Pancreas (tissue), 10 donors: Measurements from ENCODE around the gene MARS2. TPM values are rescaled to one million over a fixed set of nuclear protein-coding genes. Genes with fewer than 3 reads are reported as not detected.
"Not testable (repeated sequence)": the region's sequence is repeated elsewhere in the genome, so short reads cannot be mapped to it uniquely, and the experiment has no call there.

Source experiments
- ATAC-seq, 4 donors: fragments of 200-7000 bp; cut with Tn5 transposase; one replicate each; pipeline versions ENCODE4 v1.8.0 to v1.9.1; 2020; ENCODE audit warnings: mild to moderate bottlenecking in 4 of 4, moderate library complexity in 4 of 4
- DNase-seq, 6 donors: peaks; one replicate each; pipeline ENCODE4 v3.0.0-alpha.2; 2020
- FAIRE-seq: peaks from 2 replicates; lab custom pipeline; 2012; peaks lifted over from hg19 to GRCh38; lab: Jason Lieb, UNC
- H3K27ac ChIP-seq, 4 donors: fragments of 200-600 bp; sonication (generic); 1 replicate in 3 of 4; 2 replicates in 1 of 4; pipeline versions ENCODE4 v1.5.0 to v1.8.0; 2020
- H3K27me3 ChIP-seq, 4 donors: fragments of 200-600 bp; one replicate each; pipeline ENCODE4 v1.8.0; 2021
- H3K36me3 ChIP-seq, 3 donors: fragments of 200-600 bp; sonication (generic) in 1 of 3; one replicate each; pipeline versions ENCODE4 v1.5.0 to v1.8.0; 2020 to 2021
- H3K4me1 ChIP-seq, 3 donors: fragments of 200-600 bp; one replicate each; pipeline ENCODE4 v1.8.0; 2021
- H3K4me3 ChIP-seq, 4 donors: fragments of 200-600 bp; sonication (generic) in 2 of 4; one replicate each; pipeline versions ENCODE4 v1.5.0 to v1.8.0; 2020 to 2021
- H3K9me3 ChIP-seq, 4 donors: fragments of 200-600 bp; one replicate each; pipeline ENCODE4 v1.8.0; 2021
- WGBS, 2 donors: extraction: QIAGEN DNeasy Blood & Tissue Kit; methylation state at CpG; one replicate each; pipeline ENCODE4 v1.1.7; 2013; 5-methylcytosine and 5-hydroxymethylcytosine counted together
- intact Hi-C, 3 donors: fragments of 100-400 bp; cut with DNase I; formaldehyde crosslinking; loops; one replicate each; pipeline versions ENCODE4 v1.11.1 to v1.14.2; 2022
- polyA plus RNA-seq, 2 donors: library from polyadenylated mRNA; stranded (reverse); fragments of 200-250 nt; gene quantifications; one replicate each; pipeline ENCODE4 v1.2.3, GENCODE V29; 2013
- total RNA-seq, 6 donors: library from RNA; stranded (reverse); fragmentation: NEBNext Ultra II Directional in 4 of 6; extraction: Animal tissue kit (Norgen Biotek cat#: 25700) in 4 of 6; gene quantifications; one replicate each; pipeline versions ENCODE4 v1.2.1 to v1.2.4, GENCODE V29; 2021 to 2023
- TF ChIP-seq, protein P1 (sequence below), 4 donors: fragments of 200-600 bp; sonication (generic) in 3 of 4; IDR thresholded peaks; one replicate each; pipeline versions ENCODE4 v1.5.0 to v1.8.0; 2021; ENCODE audit warnings: antibody characterized with exemption in 4 of 4
- donor health status: healthy with polysubstance abuse.
- donor health status: DM: no; HTN: no; CAD: no; lungs with moderate emphysema.
- donor health status: DM: no; HTN: no; CAD: no.
- donor health status: control.
- donor health status: control.
- donor health status: Bipolar disorder and iron deficiency.
- donor health status: DM: yes; HTN: yes; CAD: no.
- donor health status: DM: no; HTN: no; CAD: no.
- donor health status: DM: no; HTN: no; CAD: no.
- donor health status: DM: yes; HTN: yes; CAD: no.

MARS2 gene
- total and polyA plus RNA-seq, 8 donors, result 1.4 to 5.3 (median 3.2) TPM

DNA sequence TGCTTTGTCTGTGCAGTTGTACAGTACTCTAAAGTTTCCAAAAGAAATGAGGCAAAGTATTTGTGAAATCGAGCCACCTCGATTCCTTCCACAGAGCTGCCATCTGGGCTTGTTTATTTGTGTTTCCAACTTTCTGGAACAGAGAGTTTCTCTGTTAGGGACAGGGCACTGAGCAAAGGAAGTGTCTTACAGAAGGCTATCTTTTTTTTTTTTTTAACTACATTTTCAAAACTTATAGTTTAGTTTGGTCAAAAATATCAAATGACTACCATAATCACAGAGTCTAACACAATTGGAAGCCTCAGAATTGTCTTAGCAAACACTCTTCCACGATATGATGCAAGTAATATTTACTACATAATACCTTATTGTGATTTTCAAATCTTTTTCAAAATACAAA lies 30.6 kb upstream of the MARS2 start:
- DNase-seq, result no peak
- FAIRE-seq, result no peak
- H3K36me3 ChIP-seq, result no peaks in the 10 kb centered on the region
- no peaks in the 10 kb centered on the region for H3K9me3 ChIP-seq
- H3K4me3 ChIP-seq, result peak overlapping the region in 2 of 4 donors; percentile 19 to 23
- ATAC-seq, result peak in 3 of 4 donors; percentile 48 to 59 (median 58)
- WGBS, 2 donors, result 14 to 15% methylated on average over 3 of the region's 3 CpGs
- intact Hi-C loops, result no loop called here
- TF ChIP-seq, protein P1, sequence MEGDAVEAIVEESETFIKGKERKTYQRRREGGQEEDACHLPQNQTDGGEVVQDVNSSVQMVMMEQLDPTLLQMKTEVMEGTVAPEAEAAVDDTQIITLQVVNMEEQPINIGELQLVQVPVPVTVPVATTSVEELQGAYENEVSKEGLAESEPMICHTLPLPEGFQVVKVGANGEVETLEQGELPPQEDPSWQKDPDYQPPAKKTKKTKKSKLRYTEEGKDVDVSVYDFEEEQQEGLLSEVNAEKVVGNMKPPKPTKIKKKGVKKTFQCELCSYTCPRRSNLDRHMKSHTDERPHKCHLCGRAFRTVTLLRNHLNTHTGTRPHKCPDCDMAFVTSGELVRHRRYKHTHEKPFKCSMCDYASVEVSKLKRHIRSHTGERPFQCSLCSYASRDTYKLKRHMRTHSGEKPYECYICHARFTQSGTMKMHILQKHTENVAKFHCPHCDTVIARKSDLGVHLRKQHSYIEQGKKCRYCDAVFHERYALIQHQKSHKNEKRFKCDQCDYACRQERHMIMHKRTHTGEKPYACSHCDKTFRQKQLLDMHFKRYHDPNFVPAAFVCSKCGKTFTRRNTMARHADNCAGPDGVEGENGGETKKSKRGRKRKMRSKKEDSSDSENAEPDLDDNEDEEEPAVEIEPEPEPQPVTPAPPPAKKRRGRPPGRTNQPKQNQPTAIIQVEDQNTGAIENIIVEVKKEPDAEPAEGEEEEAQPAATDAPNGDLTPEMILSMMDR (IDR thresholded peaks at IDR 0.05), result no peak
- H3K27me3 ChIP-seq, result no peaks in the 10 kb centered on the region
- H3K4me1 ChIP-seq, result no peaks in the 10 kb centered on the region
- peak overlapping the region in 2 of 4 donors; percentile 53 to 67 for H3K27ac ChIP-seq

DNA sequence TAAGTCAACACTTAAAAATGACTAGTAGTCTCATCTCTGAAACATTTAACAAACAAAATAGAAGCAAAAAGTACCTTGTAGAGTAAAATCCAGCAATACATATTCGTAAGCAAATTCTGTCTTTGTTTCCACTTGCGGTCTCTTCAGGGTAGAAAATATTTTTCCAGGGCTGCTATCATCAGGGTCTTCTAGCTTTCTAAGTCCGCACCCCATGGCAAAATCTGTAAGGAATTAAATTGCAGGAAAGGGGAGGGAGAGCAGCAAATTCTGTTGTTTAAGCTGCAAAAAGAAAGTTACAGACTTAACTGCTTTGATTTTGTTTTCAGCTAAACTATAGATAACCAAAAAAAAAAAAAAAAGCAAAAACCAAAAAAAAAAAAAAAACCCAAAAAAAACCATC lies 29.9 kb upstream of the MARS2 start, which contains the start of gene RFTN2:
Gene RFTN2, minus strand, starts transcription at position 342 of the 400 bp plus-strand sequence. Its CDS starts 129 bp downstream, at position 213.
- Histone ChIP-seq H3K27ac (peak within 1 kb of the TSS in 2 of 4 donors; percentile 53 to 67), H3K27me3 (no peaks in the 10 kb centered on the region), H3K36me3 (no peaks in the 10 kb centered on the region), H3K4me3 (peak within 1 kb of the TSS in 3 of 4 donors; percentile 1 to 23 (median 19)), H3K4me1 (no peaks in the 10 kb centered on the region), H3K9me3 (no peaks in the 10 kb centered on the region)
- FAIRE-seq (no peak), ATAC-seq (peak in 1 of 4 donors; percentile 36), DNase-seq (no peak)
- WGBS, 2 donors, result 51 to 52% methylated on average over 3 of the region's 3 CpGs
- intact Hi-C loops, result no loop called here
- TF ChIP-seq, protein P1 (IDR thresholded peaks at IDR 0.05), result no peak

DNA sequence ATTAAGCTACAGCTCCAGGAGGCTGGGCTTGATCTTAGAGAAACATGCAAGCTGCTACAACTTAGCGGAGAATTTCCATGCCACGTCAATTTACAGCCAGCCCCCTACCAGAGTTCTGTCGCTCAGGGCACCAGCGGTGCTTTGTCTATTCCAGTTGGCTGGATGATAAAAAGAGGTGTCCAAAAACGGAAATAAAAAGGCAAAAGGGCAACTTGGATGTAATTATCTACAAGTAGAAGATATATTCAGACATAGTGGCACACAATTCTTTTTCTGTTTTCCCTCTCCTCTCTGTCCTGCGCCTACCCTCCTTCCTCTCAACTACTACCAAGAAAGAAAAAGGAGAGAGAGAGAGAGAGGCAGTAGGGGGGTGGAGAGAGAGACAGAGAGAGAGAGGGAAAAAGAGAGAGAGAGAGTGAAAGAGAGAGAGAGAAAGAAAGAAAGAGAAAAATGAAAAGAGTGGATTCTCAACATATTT lies 29.4 kb upstream of the MARS2 start:
- Histone ChIP-seq H3K9me3 (no peaks in the 10 kb centered on the region), H3K4me3 (peak overlapping the region in 3 of 4 donors; percentile 1 to 23 (median 19)), H3K27ac (peak overlapping the region in 2 of 4 donors; percentile 53 to 67), H3K36me3 (no peaks in the 10 kb centered on the region), H3K4me1 (no peaks in the 10 kb centered on the region), H3K27me3 (no peaks in the 10 kb centered on the region)
- FAIRE-seq (no peak), DNase-seq (no peak), ATAC-seq (peak in 3 of 4 donors; percentile 32 to 64 (median 58))
- 23 to 32% methylated on average over 6 of the region's 6 CpGs for WGBS, 2 donors
- intact Hi-C loops, result no loop called here
- TF ChIP-seq, protein P1 (IDR thresholded peaks at IDR 0.05), result no peak

DNA sequence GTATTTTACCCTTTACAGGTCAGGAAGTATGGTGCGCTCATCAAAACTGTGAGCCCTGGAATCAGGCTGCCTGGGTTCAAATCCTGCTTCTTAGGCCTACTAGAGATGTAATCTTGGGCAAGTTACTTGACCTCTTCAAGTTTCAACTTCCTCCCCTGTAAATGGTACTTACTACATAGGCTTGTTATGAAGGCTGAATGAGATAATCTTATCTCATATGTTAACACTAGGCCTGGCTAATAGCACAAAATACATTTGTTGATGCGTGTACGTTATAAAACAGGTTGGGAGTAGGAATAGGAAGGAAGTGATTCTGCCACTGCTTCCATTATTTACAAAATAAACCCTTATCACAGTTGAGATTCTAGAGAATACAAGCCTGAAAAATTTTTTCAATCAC lies 28.1 kb upstream of the MARS2 start:
- 67 to 68% methylated on average over 3 of the region's 3 CpGs for WGBS, 2 donors
- Histone ChIP-seq H3K9me3 (no peaks in the 10 kb centered on the region), H3K4me1 (no peaks in the 10 kb centered on the region), H3K27ac (no peak overlapping the region), H3K36me3 (no peaks in the 10 kb centered on the region), H3K4me3 (no peak overlapping the region), H3K27me3 (no peaks in the 10 kb centered on the region)
- no peak for DNase-seq
- TF ChIP-seq, protein P1 (IDR thresholded peaks at IDR 0.05), result no peak
- ATAC-seq, result no peak
- intact Hi-C loops, result no loop called here
- FAIRE-seq, result no peak

DNA sequence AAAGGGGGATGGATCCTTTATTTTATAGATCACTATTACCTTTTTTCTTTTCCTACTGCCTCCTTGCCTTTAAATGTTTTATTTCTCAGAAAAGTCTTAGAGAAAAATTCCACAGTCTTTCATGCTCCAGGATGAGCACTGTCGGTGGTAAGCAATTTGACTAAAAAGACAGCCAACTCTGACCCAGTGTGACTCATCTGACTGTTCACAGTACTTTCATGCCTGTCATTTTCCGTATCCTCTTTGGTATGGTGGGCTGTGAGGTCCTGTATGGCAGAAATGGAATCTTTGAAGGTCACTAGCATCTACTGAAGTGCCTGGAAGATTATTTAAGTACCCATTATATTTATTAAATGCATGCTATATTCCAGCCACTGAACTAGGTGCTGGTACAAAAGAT lies 27.7 kb upstream of the MARS2 start:
- H3K36me3 ChIP-seq, result no peaks in the 10 kb centered on the region

DNA sequence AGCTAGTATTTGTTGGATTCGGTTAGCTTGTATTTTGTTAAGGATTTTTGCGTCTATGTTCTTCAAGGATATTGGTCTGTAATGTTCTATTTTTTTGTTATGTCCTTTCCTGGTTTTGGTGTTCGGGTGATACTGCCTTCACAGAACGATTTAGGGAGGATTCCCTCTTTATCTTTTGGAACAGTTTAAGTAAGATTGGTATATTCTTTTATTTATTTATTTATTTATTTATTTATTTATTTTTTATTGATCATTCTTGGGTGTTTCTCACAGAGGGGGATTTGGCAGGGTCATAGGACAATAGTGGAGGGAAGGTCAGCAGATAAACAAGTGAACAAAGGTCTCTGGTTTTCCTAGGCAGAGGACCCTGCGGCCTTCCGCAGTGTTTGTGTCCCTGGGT lies 10.0 kb upstream of the MARS2 start:
- DNase-seq, H3K27me3 ChIP-seq, H3K36me3 ChIP-seq, ATAC-seq, FAIRE-seq, H3K4me3 ChIP-seq, H3K9me3 ChIP-seq, H3K27ac ChIP-seq, H3K4me1 ChIP-seq, intact Hi-C loops: not testable (repeated sequence)
- 81 to 88% methylated on average over 4 of the region's 6 CpGs for WGBS, 2 donors

More for the DNA sequence above, 27.7 kb upstream of the MARS2 start:
- Histone ChIP-seq H3K4me3 (no peak overlapping the region), H3K4me1 (no peaks in the 10 kb centered on the region), H3K27me3 (no peaks in the 10 kb centered on the region), H3K9me3 (no peaks in the 10 kb centered on the region), H3K27ac (no peak overlapping the region)
- ATAC-seq, result no peak
- FAIRE-seq, result no peak
- DNase-seq, result no peak
- 74 to 78% methylated on average over 2 of the region's 2 CpGs for WGBS, 2 donors
- TF ChIP-seq, protein P1 (IDR thresholded peaks at IDR 0.05), result no peak
- intact Hi-C loops, result no loop called here

DNA sequence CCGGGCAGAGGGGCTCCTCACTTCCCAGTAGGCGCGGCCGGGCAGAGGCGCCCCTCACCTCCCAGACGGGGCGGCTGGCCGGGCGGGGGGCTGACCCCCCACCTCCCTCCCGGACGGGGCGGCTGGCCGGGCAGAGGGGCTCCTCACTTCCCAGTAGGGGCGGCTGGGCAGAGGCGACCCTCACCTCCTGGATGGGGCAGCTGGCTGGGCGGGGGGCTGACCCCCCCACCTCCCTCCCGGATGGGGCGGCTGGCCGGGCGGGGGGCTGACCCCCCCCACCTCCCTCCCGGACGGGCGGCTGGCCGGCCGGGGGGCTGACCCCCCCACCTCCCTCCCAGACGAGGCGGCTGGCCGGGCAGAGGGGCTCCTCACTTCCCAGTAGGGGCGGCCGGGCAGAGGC lies 9.2 kb upstream of the MARS2 start:
- ATAC-seq, H3K4me3 ChIP-seq, H3K27ac ChIP-seq, FAIRE-seq, intact Hi-C loops, H3K9me3 ChIP-seq, H3K27me3 ChIP-seq, H3K36me3 ChIP-seq, H3K4me1 ChIP-seq: not testable (repeated sequence)
- WGBS, 2 donors, result 92 to 96% methylated on average over 12 to 23 of the region's 30 CpGs
- DNase-seq, result peak in 1 of 6 donors; percentile 42
